ENCODE results near the gene ZC2HC1C.

Gene ZC2HC1C

GRCh38 chr14:75095690-75096089, 26.2 kb downstream of the ZC2HC1C start:
- no peaks in the 10 kb centered on the region for H3K27me3 Mint-ChIP-seq
- DNase-seq = no peak
- ATAC-seq = no peak
- H3K4me3 Mint-ChIP-seq = no peak overlapping the region
- no peak overlapping the region for H3K27ac Mint-ChIP-seq
- H3K9me3 Mint-ChIP-seq = no peaks in the 10 kb centered on the region
- H3K4me1 Mint-ChIP-seq = no peaks in the 10 kb centered on the region
- H3K36me3 Mint-ChIP-seq (ENCODE audit: low read depth) = peaks cover 37% of the 10 kb centered on the region

- no peaks in the 10 kb centered on the region for H3K27me3 Mint-ChIP-seq
- H3K4me1 Mint-ChIP-seq = no peaks in the 10 kb centered on the region
- no peak overlapping the region for H3K27ac Mint-ChIP-seq
- no peak overlapping the region for H3K4me3 Mint-ChIP-seq
- H3K36me3 Mint-ChIP-seq (ENCODE audit: low read depth) = peaks cover 40% of the 10 kb centered on the region
- DNase-seq (no peak), ATAC-seq (no peak)
- H3K9me3 Mint-ChIP-seq = no peaks in the 10 kb centered on the region
Observed at GRCh38 chr14:75096959-75097358, 27.5 kb downstream of the ZC2HC1C start.

- Mint-ChIP-seq H3K4me3 (no peak overlapping the region), H3K36me3 (ENCODE audit: low read depth) (peaks cover 41% of the 10 kb centered on the region), H3K27ac (no peak overlapping the region), H3K4me1 (no peaks in the 10 kb centered on the region), H3K9me3 (no peaks in the 10 kb centered on the region), H3K27me3 (no peaks in the 10 kb centered on the region)
- no peak for DNase-seq
- no peak for ATAC-seq
Observed at GRCh38 chr14:75098212-75098611, 28.8 kb downstream of the ZC2HC1C start.

DNA sequence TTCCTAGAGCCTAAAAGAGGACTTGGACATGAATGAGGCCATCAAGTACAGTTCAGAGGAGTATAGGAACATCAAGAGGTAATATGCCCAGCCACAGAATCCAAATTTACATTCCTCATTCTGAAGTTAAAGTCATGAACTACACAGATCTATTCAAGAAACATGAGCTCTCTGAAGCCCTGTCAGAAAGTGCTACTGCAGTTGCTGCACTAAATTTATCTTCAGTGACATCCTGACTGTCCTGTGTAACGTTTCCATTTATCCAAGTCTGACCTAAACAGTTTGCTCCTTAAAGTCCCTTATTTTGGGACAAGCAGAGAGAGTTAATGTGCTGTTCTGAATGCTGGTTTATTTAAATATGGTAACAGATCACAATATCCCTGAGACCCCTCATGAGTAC, 29.2 kb downstream of the ZC2HC1C start:
- H3K4me1 Mint-ChIP-seq = no peaks in the 10 kb centered on the region
- peaks cover 43% of the 10 kb centered on the region for H3K36me3 Mint-ChIP-seq (ENCODE audit: low read depth)
- no peak for DNase-seq
- H3K4me3 Mint-ChIP-seq = no peak overlapping the region
- no peak overlapping the region for H3K27ac Mint-ChIP-seq
- no peaks in the 10 kb centered on the region for H3K27me3 Mint-ChIP-seq
- no peak for ATAC-seq
- no peaks in the 10 kb centered on the region for H3K9me3 Mint-ChIP-seq

GRCh38 chr14:75101491-75101890, 32.0 kb downstream of the ZC2HC1C start:
- no peak for ATAC-seq
- no peak overlapping the region for H3K27ac Mint-ChIP-seq
- H3K36me3 Mint-ChIP-seq (ENCODE audit: low read depth) = peaks cover 49% of the 10 kb centered on the region

DNA sequence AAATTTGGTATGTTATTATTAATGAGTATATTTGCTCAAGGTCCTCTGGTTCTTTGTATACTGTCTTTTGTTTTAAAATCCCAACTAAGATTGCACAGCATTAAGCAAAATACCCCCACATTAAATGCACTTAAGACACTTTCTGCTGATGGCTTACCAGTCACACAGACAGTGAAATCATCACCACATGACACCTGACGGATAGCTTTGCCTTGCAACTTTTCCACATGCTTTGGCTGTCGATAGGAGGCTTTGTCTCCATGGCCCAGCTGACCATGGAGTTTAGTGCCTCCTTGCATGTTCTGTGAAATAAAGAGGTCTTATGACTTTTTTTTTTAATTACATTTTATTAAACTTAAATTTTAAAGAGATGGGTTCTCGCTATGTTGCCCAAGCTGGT, 37.7 kb downstream of the ZC2HC1C start:
- H3K36me3 Mint-ChIP-seq (ENCODE audit: low read depth) = peaks cover 54% of the 10 kb centered on the region
- H3K4me3 Mint-ChIP-seq = no peak overlapping the region
- no peak for ATAC-seq
- no peak for DNase-seq
- H3K9me3 Mint-ChIP-seq = no peaks in the 10 kb centered on the region
- H3K27me3 Mint-ChIP-seq = no peaks in the 10 kb centered on the region
- no peak overlapping the region for H3K27ac Mint-ChIP-seq
- H3K4me1 Mint-ChIP-seq = no peaks in the 10 kb centered on the region

More at GRCh38 chr14:75101491-75101890, 32.0 kb downstream of the ZC2HC1C start:
- Mint-ChIP-seq H3K9me3 (no peaks in the 10 kb centered on the region), H3K27me3 (no peaks in the 10 kb centered on the region), H3K4me3 (no peak overlapping the region), H3K4me1 (no peaks in the 10 kb centered on the region)
- no peak for DNase-seq

DNA sequence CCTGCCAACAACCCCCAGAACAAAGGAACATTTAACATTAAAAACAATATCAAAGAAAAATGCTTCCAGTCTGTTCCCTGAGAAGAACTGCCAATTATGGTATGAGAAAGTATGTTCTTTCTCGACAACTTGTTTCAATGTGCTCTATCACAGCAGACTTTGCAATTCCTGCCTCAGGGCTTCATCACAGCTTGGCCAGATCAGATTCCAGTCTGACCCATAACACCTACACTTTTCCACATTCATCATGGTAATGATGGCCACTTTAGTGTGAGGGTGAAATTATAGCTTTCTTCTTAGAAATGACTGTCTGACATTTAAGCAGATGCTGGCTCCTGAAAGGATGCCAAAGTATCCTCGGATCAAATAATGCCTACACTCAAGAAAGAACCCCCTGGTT, 40.4 kb downstream of the ZC2HC1C start:
- peaks cover 4% of the 10 kb centered on the region for H3K4me1 Mint-ChIP-seq
- ATAC-seq (no peak), DNase-seq (no peak)
- no peak overlapping the region for H3K4me3 Mint-ChIP-seq
- H3K9me3 Mint-ChIP-seq = no peaks in the 10 kb centered on the region
- peaks cover 57% of the 10 kb centered on the region for H3K36me3 Mint-ChIP-seq (ENCODE audit: low read depth)
- H3K27me3 Mint-ChIP-seq = no peaks in the 10 kb centered on the region
- no peak overlapping the region for H3K27ac Mint-ChIP-seq

GRCh38 chr14:75113932-75114539, 44.6 kb downstream of the ZC2HC1C start:
- Mint-ChIP-seq H3K36me3 (ENCODE audit: low read depth) (peaks cover 49% of the 10 kb centered on the region), H3K9me3 (no peaks in the 10 kb centered on the region), H3K27ac (no peak overlapping the region), H3K27me3 (no peaks in the 10 kb centered on the region), H3K4me1 (peaks cover 4% of the 10 kb centered on the region), H3K4me3 (no peak overlapping the region)
- no peak for DNase-seq
- no peak for ATAC-seq

DNA sequence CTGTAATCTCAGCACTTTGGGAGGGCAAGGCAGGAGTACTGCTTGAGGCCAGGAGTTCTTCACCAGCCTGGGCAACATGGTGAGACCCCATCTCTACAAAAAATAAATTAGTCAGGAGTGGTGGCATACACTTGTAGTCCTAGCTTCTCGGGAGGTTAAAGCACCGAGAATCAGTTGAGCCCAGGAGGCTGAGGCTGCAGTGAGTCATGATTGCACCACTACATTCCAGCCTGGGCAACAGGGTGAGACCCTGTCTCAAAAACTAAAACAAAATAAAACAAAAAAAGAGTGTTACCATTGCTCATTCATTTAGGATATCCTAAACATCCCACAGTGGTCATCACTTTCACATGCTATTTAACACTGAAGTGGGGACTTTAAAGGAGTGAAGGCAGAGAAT, 49.6 kb downstream of the ZC2HC1C start:
- Mint-ChIP-seq H3K27me3 (no peaks in the 10 kb centered on the region), H3K9me3 (no peaks in the 10 kb centered on the region), H3K4me1 (peaks cover 21% of the 10 kb centered on the region), H3K27ac (no peak overlapping the region), H3K4me3 (no peak overlapping the region), H3K36me3 (ENCODE audit: low read depth) (peaks cover 36% of the 10 kb centered on the region)
- ATAC-seq = no peak
- DNase-seq = no peak

GRCh38 chr14:75120541-75121291, 51.3 kb downstream of the ZC2HC1C start:
- DNase-seq = no peak
- H3K27ac Mint-ChIP-seq = no peak overlapping the region
- no peak overlapping the region for H3K4me3 Mint-ChIP-seq
- H3K9me3 Mint-ChIP-seq = no peaks in the 10 kb centered on the region
- H3K36me3 Mint-ChIP-seq (ENCODE audit: low read depth) = peaks cover 33% of the 10 kb centered on the region
- ATAC-seq = no peak
- H3K4me1 Mint-ChIP-seq = peaks cover 37% of the 10 kb centered on the region
- H3K27me3 Mint-ChIP-seq = no peaks in the 10 kb centered on the region

DNA sequence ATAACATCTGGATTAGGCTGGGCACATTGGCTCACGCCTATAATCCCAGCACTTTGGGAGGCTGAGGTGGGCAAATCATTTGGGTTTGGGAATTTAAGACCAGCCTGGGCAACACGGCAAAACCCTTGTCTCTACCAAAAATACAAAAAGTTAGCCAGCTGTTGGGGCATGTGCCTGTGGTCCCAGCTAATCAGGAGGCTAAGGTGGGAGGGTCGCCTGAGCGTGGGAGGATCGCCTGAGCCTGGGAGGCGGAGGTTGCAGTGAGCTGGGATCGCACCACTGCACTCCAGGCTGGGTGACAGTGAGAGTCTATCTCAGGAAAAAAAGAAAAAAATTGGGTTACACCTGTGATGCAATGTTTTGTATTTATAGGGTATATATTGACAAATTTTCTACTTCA, 52.1 kb downstream of the ZC2HC1C start:
- Mint-ChIP-seq H3K4me3 (no peak overlapping the region), H3K9me3 (no peaks in the 10 kb centered on the region), H3K27ac (no peak overlapping the region), H3K27me3 (no peaks in the 10 kb centered on the region), H3K4me1 (peaks cover 43% of the 10 kb centered on the region), H3K36me3 (ENCODE audit: low read depth) (peaks cover 35% of the 10 kb centered on the region)
- ATAC-seq = no peak
- DNase-seq = no peak

DNA sequence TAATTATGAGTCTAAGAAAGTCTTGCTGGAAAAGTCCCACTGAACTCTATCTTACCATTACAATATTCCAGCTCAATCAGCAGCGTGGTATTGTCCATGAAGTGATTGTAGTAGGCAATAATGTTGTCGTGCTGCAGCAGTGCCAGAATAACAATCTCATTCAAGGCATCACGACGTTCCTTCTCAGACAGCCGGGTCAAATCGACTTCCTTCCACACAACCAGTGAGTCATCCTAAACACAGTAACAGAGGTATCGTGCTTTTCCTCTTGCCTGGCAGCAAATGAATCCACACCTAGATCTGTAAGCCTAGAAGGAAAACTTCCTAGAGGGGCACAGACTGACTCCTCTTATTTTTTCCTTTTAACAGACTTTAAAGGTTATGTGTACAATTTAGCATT, 54.5 kb downstream of the ZC2HC1C start:
- H3K9me3 Mint-ChIP-seq = no peaks in the 10 kb centered on the region
- DNase-seq (no peak), ATAC-seq (no peak)
- H3K4me3 Mint-ChIP-seq = peak overlapping the region; percentile 38
- no peaks in the 10 kb centered on the region for H3K27me3 Mint-ChIP-seq
- H3K36me3 Mint-ChIP-seq (ENCODE audit: low read depth) = peaks cover 28% of the 10 kb centered on the region
- H3K4me1 Mint-ChIP-seq = peaks cover 55% of the 10 kb centered on the region
- peak overlapping the region; percentile 72 for H3K27ac Mint-ChIP-seq

DNA sequence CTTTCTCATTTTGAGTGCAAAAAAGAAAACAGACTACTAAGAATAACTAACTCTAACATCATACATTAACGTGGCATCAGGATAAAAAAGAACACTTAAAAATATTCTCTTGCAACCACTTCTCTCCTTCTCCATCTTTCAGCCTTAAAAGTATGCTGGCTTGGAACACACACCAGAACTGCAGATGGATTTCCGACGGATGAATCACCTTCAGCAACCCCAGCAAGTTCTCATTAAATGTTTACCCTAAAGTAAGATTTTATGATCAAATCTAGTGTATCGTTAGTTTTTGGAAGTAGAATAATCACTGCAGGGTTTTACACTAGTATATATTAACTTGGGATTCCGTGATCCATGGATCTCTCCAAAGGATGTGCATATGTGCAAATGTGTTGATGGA, 56.2 kb downstream of the ZC2HC1C start:
- Mint-ChIP-seq H3K27me3 (no peaks in the 10 kb centered on the region), H3K4me3 (peak overlapping the region; percentile 93), H3K4me1 (peaks cover 52% of the 10 kb centered on the region), H3K9me3 (no peaks in the 10 kb centered on the region), H3K27ac (peak overlapping the region; percentile 95), H3K36me3 (ENCODE audit: low read depth) (peaks cover 19% of the 10 kb centered on the region)
- DNase-seq = no peak
- ATAC-seq = no peak

DNA sequence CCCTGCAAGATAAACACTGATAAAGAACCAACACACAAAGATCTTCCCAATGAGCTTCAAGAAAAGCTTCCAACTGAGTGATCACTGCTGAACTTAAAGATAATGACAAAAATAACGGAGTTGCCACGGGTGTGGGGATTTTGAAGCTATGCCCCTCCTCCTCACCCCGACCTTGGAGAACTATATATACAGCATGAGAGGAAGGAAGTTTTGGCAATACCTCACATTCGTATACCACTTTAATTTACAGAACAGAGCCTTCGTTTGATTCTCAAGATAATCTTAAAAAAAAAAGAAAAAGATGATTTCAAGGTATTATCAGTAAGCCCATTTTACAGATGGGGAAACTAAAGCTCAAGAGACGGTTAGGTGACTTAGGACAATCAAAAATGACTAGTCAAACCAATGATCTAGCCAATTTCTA, 56.7 kb downstream of the ZC2HC1C start:
- Mint-ChIP-seq H3K4me1 (peaks cover 49% of the 10 kb centered on the region), H3K27me3 (no peaks in the 10 kb centered on the region), H3K27ac (peak overlapping the region; percentile 95), H3K36me3 (ENCODE audit: low read depth) (peaks cover 19% of the 10 kb centered on the region), H3K4me3 (peak overlapping the region; percentile 93), H3K9me3 (no peaks in the 10 kb centered on the region)
- ATAC-seq = no peak
- no peak for DNase-seq

DNA sequence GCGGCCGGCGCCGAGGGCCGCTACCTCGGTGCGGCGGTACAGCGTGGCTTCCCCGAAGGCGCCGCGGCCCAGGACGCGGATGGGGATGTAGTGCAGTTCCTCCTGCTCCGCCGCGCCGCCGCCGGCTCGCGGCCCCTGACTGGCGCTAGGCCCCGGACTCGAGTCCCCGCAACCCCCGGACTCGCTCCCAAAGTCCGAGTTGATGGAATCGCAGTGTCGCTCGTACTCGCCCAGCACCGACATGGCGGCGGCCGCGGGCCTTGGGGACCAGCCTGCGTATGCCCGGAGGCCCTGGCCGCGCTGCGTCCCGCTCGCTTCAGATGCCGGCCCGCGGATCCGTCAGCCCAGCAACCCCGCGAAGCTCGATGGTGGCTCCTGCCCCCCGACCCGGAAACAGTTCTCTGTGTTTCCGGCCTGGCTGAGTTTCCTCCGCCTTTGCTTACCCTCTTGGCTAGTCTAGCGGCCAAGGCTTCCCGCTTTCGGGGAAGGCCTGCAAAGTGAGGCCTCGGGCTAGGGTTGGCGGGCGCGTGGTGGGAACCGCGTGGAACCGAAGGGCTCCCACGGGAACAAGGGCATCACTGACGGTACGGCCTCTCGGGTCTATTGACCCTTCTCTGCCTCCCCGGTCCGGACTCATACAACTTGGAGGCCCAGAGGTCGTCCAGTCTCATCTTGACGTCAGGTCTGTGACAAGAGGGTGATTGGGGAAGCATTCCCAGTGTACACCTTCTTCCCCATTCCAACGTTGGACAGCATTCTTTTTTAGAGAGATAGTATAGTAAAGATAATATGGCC, 57.4 kb downstream of the ZC2HC1C start, which contains the start of gene NEK9:
Gene NEK9 (minus strand): TSS at position 370 of the 795 bp plus-strand sequence. CDS start 127 bp downstream, at position 243.
- peaks cover 19% of the 10 kb centered on the region for H3K36me3 Mint-ChIP-seq (ENCODE audit: low read depth)
- peaks cover 46% of the 10 kb centered on the region for H3K4me1 Mint-ChIP-seq
- ATAC-seq = peak; percentile 95

More for the DNA sequence above, 57.4 kb downstream of the ZC2HC1C start, which contains the start of gene NEK9:
- DNase-seq = peak; percentile 90
- H3K27ac Mint-ChIP-seq = peak within 1 kb of the TSS; percentile 95
- H3K27me3 Mint-ChIP-seq = no peaks in the 10 kb centered on the region
- H3K9me3 Mint-ChIP-seq = no peaks in the 10 kb centered on the region
- H3K4me3 Mint-ChIP-seq = peak within 1 kb of the TSS; percentile 93

All from activated naive CD8-positive, alpha-beta T cell treated with anti-CD3 and anti-CD28 coated beads, Interleukin-2, amount 50 U/mL, for 24 hours (primary cell).